M059J (cell line): Measurements from ENCODE around the gene NOC4L. TPM values are rescaled to one million over a fixed set of nuclear protein-coding genes. Genes with fewer than 3 reads are reported as not detected.
"Not testable (repeated sequence)": the region's sequence is repeated elsewhere in the genome, so short reads cannot be mapped to it uniquely, and the experiment has no call there.

Experiments used
- DNase-seq: peaks from one replicate; pipeline ENCODE4 v3.0.0-alpha.2; 2012; ENCODE audit warnings: low read depth
- total RNA-seq: library from RNA; depleted of rRNA; stranded (reverse); fragments of >200 nt; shearing (Covaris generic); gene quantifications from 2 replicates; pipeline ENCODE4 v1.2.3, GENCODE V29; 2014; rRNA removed

The NOC4L gene
- total RNA-seq = 10.8 and 18.6 TPM in 2 replicates

DNA sequence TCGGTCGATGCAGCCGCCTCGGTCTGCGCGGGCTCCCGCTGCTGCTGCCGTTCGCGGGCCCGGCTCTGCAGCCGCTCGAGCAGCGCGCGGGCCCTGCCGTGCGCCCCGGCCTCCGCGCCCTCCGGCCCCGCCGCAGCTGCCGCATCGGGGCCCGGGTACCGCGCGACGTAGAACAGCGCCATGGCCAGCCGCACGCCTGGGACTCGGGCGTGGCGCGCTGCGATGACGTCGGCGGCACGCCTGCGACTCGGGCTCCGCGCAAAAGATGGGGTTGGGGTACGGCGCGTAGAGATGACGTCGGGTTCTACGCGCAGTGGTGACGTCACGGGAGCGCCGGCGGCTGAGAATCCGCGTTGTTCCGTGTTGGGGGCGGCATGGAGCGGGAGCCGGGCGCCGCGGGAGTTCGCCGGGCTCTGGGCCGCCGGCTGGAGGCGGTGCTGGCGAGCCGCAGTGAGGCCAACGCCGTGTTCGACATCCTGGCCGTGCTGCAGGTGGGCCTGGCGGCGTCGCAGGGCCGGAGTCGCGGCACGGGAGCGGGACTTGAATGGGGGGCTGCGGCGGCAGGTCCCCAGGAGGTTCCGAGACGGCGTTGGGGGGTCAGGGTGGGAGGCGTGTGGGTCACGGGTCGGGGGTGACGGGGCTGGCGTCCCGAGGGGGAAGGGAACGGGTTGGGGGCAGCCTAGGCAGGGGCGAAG lies at the start of gene NOC4L, which contains the start of gene DDX51:
TSS of gene NOC4L (plus strand) at position 343 of the 695 bp plus-strand sequence. CDS start at position 375, 32 bp downstream.
TSS of gene DDX51 (minus strand) at position 205 of the 695 bp plus-strand sequence. CDS start at position 182, 23 bp downstream.
- DNase-seq = peak; percentile 86

DNA sequence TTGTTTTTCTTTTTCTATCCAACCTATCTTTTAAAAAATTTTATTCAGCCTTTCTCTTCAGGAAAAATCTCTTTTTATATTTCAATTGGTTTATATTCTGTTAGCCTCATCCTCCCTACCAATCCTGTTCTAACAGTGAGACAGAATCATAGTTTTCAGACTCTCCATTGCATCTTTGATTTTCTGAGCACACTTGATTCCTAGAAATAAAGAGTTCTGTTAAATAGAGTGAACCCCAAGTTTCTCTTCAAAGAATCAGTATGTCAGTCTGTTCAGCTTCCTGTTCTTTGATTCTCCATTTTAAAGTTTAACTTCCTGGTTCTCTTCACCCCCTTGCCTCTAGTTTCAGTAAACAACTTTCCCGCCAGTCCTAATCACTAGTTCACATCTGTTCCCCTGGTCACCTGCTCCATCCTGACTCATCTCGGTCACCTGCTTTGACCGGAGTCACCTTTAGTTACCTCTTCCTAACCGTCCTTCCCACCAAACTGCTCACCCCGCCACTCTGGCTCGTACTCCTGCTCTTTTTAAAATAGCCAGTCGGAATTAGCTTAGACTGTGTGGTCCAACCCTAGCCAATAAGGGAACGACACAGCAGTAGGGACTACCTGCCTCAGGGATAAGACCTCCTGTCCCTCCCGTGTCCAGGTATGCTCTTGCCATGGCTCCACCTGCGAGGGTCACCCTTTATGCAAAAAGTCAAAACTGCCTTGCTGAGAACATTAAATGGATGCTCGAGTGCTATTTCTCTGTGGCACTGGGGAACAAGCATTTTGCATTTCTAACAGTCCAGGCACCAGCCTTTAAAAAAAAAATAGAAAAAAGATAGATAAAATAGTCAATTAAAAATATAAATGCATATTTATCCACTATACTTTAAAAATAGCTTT lies 48.5 kb upstream of the NOC4L start:
- no peak for DNase-seq

DNA sequence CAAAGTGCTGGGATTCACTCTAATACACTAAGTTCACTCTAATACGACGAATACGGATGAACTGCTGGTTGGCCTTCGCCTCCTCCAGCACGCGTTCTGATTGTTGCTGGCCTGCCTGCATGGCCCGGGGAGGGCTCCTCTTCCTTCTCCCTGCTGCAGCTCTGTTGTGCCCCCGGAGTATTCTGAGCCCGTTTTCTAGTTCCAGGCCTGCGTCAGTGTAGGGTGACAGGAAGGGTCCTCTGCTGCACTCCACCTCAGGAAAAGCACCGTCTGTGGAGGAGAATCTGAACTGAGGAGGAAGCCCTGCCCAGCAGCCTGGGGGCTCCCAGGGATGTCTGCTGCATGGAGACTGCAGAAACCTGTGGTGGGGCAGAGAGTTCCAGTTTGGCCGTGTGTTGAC lies 44.5 kb upstream of the NOC4L start:
- DNase-seq = no peak

DNA sequence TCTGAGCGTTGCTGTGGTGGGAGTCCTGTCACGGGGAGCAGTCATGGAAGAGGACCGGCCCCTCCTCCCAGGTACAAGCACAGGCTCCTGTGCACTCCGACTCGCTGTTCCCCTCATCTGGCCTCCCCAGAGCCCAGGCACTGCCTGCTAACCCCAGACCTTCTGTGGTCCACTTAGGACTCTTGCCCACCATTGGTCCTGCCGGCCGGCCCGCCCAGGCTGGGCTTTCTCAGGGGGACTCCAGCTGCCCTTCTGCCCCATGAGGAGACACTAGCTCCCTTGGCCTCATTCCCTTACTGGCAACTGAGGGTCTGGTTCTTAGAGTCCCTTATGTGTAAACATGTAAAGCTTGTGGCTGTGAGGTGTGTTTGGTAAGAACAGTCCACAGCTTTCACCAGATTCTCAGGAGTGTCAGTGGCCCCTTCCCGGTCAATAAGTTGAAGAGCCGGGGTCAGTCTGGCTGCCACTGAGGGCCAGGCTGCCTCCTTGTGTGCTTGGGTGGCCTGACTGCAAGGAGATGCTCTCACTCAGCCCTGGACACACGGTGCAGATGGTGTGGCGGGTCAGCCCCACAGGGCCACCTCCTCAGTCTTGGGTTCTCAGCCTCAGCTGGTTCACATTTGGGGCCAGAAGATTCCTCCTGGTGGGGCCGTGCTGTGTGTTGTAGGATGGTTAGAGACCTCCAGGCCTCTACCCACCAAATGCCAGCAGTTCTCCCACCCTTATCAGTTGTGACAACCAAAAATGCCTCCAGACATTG lies 43.8 kb upstream of the NOC4L start:
- DNase-seq = no peak

DNA sequence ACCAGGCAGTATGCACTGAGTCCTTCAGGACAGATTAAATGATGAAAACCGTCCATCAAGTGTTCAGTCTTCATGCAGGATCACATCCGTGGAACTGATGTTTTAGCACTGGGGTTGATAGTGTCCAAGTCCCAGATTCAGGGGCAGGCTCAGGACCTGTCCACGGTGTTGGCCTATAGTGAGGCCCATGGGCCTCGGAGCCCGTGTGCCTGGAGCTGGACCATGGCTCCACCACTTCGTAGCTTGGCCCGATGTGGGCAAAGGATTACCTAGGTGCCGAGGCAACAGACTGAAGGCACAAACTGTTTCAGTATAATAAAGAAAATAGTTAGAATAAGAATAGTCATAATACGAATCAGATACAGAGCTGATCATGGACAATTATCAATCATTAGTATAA lies 42.0 kb upstream of the NOC4L start:
- DNase-seq = no peak

DNA sequence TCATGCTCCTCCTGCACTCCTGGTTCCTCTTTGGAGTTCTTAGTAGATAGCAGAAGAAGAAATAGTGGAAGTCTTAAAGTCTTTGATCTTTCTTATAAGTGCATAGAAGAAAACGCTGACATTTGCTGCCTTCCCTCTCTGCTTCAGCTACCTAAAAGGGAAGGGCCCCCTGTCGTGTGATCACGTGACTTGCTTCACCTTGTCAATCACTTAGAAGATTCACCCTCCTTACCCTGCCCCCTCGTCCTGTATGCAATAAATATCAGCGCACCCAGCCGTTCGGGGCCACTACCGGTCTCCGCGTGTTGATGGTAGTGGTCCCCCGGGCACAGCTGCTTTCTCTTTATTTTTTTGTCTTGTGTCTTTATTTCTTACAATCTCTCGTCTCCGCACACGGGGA lies 41.2 kb upstream of the NOC4L start:
- not testable (repeated sequence) for DNase-seq

DNA sequence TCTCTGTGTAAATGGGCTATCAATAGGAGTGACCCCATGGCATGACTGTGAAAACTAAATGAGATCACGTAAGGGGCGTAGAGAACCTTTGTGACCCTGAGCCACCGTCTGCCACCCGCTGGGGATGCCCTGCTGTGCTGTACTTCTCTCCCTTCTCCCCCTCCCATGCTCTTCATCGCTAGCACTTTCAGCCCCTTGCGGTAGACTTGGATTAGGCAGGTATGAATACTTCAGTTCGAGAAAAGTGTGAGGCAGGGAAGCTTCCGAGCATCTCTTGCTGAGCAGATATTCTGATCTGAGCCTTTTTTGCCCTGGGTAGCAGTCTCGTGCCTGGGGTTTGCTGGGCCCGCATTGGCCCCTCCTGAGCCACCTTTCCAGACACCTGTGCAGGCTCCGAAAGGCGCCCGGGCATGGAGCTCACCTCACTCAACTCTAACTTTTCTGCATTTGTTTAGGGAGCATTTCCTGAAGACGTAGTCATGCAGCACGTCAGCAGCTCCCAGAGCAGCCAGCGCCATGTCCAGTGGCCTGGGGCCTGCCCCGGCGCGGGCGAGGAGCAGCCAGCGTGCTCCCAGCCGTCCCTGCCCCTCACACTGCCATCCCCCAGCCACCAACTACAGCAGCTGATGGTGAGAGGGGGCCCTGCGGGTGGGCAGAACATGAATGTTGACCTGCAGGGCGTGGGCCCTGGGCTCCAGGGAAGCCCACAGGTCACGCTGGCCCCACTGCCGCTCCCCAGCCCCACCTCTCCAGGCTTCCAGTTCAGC lies 40.5 kb upstream of the NOC4L start:
- no peak for DNase-seq

DNA sequence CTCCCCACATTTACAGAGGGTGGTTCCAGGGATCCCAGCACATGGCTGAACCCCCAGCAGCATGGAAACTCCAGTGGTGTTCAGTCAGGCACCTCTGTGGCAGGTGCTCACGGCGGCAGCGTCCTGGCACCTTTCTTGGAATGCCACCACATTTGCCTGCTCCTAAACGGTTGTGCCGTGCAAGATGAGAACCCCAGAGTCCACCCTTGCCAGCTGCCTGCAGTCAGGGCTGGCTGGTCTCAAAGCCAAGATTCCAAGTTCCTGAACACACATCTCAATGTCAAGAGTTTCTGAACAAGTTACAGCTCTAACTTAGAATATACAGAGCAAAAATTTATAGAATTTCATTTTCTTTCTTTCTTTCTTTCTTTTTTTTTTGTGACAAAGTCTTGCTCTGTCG lies 38.8 kb upstream of the NOC4L start:
- no peak for DNase-seq

DNA sequence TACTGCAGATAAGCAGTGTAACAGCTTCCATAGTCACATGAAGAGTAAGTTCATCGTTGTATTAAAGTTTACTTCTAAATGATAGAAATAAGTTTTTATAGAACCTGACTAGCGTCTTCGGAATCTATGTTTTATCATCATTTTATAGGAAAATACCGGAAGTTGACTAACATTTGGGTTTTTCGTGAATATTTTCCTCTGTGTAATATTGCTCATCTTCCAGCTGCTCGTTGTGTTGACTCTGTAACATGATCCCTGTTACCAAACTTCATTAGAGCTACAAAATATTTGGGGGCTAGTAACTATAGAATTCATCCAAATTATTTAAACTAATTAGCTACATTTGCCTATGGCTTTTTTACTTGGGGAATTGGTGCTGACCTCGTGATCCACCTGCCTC lies 37.3 kb upstream of the NOC4L start:
- no peak for DNase-seq

DNA sequence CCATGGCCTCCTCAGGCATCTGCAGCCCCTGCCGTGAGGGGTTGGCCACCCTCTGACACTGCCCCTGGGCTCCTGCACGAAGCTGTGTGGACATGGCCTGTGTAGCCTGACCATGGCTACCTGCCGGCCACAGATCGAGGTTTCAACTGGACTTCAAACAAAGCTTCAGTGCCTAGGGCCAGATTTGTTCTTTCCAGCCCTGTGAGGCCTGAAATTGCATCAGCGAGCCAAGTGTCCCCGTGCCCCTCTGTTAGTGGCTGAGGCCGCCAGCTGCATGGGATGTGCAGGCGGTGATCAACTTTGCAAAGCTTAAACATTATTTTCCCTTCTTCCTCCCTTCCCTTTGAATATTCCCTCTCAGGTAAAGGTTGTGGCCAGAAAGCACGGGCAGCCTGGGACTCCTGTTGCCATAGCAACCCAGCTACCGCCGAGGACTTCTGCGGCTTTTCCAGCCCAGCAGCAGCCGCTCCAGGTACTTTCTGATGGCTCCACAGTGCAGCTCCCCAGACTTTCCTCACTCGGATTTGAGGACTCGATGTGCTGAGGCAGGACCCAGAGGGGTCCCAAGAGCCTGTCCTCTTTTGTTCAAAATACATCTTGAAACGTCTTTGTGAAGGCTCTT lies 35.9 kb upstream of the NOC4L start:
- no peak for DNase-seq

DNA sequence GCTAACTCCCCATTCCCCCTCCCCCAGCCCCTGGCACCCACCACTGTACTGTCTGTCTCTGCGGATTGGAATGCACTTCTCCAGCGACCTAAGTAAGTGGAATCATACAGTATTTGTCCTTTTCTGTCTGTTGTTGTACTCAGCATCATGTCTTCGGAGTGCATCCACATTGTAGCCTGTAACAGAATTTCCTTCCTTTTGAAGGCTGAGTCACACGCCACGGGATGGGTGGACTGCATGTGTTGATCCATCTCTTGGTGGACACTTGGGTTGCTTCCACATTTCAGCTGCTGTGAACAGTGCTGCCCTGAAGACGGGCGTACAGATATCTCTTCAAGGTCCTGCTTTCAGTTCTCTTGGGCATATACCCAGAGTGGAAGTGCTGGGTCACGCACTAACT lies 34.5 kb upstream of the NOC4L start:
- no peak for DNase-seq

DNA sequence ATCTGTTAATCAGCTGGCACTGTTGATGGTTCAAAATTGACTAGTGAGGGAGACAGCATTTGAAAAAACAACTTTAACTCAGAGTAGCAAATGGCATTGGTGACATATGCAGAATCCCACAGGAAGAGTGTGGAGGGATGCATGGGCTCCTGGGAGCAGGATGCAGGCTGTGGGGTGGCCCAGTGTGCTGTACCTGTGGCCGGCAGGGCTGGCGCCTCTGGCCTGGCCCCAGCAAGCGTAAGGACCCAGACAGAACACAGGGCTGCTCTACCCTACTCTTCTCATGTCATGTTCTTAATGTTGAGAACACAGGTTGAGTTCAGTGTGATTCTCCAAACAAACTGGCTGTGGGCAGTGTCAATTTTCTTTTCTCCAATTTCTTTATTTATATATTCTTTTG lies 33.6 kb upstream of the NOC4L start:
- DNase-seq = no peak

DNA sequence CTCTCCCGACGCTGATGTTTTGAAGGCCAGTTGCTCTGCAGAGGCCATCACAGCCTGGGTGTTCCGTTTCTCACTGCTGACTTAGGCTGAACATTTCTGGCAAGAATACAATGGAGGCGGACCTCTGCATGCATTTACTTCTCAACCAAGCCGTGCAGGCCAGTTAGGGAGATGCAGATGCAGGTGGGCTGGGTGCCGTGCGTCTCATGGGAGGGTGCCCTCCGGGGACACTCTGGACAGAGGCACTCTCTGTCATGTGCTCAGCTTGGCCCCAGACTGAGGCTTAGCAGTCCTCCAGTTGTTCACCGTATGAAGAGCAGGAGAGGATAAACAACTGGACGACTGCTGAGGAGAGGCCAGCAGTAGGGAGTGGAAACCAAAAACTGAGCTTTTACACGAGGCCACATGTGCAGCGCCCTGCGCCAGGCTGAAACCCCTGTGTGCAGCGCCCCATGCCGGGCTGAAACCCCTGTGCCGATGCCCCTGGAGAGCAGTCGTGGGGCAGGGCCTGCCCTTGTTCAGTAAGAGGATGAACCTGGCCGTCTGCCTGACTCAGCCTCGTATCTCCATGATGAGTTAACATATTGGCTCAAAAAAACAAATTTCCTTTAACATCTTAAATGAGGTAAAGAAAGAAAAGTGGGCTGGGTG lies 32.5 kb upstream of the NOC4L start:
- DNase-seq = no peak

DNA sequence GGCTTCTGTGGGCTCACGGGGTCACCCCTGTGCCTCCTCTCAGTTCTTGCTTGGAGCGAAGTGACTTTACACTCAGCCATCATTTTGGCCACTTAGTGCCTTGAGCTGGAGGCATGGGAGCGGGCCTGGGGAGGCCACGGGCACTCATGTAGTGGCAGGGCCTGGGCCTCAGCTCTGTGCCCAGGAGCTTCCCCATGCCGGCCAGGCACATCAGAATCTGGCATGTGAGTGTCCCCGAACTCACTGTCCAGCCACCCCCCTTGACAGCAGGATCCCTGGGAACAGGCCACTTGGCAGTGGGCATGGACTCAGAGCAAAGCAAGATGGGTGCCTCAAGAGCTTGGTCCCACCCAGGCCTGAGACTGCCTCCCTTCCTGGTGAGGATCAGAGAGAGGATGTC lies 29.6 kb upstream of the NOC4L start:
- no peak for DNase-seq

DNA sequence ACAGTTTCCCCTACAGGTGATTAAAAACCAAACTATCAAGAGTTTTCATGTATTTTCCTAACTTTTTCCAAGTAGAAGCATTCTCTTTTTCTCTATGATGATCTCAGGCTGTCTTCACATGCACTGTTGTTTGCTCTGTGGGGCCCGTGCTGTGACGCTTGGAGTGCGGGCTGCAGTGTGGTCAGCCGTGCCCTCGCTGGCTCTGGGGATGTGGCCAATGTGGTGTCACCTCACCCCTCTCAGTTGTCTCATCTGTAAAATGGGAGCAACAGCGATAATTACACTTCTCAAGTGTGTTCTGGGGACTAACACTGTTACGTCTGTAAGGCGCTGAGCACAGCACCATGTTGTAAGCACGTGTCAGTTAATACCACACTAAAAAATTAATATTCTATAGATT lies 28.8 kb upstream of the NOC4L start:
- DNase-seq = no peak

DNA sequence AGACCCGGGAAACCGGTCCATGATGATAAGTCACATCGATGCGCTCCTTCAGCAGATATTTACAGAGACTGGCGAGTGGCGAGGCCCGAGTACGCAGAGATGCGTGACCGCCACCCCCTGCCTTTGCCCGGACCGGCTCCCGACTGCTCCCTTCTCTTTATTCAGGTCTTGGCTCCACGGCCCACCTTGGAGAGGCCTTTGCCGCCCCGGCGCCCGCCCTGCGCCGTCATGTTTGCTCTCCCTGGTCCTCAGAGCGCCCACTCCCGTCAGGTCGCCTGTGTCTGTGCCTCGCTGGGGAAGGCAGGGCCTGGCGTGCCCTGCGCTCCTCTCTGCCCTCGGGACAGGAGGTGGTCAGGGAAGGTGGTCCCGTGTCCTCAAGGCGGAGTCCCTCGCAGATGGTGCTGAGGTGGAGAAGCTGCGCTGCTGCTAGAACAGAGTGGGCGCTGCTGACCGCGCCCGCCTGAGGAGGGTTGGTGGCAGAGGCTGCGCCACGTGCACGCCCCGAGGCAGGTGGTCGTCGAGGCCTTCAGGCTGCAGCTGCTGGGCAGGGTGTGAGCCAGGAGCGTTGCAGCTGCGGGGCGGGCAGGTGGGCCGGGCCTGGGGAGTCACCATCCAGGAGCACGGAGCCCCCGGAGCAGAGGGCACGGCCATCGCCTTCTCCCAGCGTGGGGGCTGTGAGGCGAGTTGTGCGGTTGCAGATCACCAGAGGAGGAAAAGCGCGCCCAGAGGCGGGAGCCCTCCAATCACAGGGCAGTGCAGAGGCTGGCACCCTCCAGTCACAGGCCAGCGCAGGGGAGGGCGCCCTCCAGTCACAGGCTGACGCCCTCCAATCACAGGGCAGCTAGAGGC lies 27.3 kb upstream of the NOC4L start:
- DNase-seq = no peak

DNA sequence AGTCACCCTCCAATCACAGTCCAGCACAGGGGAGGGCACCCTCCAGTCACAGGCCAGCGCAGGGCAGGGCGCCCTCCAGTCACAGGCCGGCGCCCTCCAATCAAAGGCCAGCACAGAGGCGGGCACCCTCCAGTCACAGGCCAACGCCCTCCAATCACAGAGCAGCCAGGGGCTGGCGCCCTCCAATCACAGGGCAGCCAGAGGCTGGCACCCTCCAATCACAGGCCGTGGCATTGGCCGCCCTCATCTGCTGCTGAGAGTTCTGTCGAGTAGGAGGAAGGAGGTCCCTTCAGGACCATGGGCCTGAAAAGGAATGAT lies 26.7 kb upstream of the NOC4L start:
- no peak for DNase-seq

DNA sequence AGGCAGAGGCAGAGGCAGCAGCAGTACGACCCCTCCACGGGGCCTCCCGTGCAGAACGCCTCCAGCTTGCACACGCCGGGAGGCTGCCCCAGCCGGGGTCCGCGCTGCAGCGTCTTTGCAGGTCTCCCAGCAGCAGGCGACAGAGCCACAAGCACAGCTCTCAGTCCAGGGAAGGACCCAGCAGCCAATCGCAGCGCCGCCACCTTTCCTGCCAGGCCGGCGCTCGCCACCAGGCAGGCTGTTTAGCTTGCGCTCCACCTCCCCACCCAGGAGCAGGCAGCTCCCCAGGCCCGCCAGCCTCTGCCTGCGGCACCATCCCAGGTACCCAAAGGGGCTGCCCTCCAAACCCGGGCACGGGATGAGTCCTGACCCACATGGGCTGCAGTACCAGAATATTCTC lies 25.4 kb upstream of the NOC4L start:
- no peak for DNase-seq

DNA sequence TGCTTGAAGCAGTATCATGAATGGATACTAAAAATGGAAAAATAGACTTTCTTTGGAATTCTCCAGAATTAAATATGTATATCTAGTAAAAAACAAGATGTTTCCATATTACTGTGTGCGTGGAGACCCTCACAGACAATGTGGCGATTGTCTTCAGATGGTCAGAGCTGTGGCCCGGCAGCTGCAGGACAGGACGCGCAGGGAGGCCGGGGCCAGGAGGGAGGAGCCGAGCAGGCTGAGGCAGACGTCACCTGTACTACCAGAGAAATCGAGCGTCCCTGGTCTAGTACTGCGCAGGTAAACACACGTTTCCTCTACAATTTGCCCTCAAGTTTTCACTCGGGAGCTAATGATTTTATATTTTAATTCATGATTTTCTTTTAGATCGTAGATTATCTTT lies 23.0 kb upstream of the NOC4L start:
- DNase-seq = no peak
